Transverse colon (tissue), 4 donors: ENCODE data around the gene GRIP1. TPM values are rescaled to one million over a fixed set of nuclear protein-coding genes. Genes with fewer than 3 reads are reported as not detected.

ENCODE experiments used
- DNase-seq: peaks from one replicate; pipeline ENCODE4 v3.0.0-alpha.2; 2019
- H3K27ac ChIP-seq, 4 donors: fragments of 200-600 bp; sonication (generic); 2 replicates each; pipeline ENCODE4 v1.5.1; 2016 to 2018; ENCODE audit warnings: inconsistent platforms in 4 of 4
- H3K27me3 ChIP-seq: fragments of 200-600 bp; sonication (generic); 2 replicates; pipeline ENCODE4 v1.5.1; 2017; ENCODE audit warnings: inconsistent platforms
- H3K36me3 ChIP-seq, 4 donors: fragments of 200-600 bp; sonication (generic); 2 replicates each; pipeline ENCODE4 v1.5.1; 2017 to 2019; ENCODE audit warnings: inconsistent platforms in 4 of 4
- H3K4me1 ChIP-seq, 4 donors: fragments of 200-600 bp; sonication (generic); 2 replicates each; pipeline ENCODE4 v1.5.1; 2017 to 2020; ENCODE audit warnings: inconsistent platforms in 4 of 4
- H3K4me3 ChIP-seq, 4 donors: fragments of 200-600 bp; sonication (generic); 1 replicate in 1 of 4; 2 replicates in 3 of 4; pipeline versions ENCODE4 v1.5.1 to v1.6.1; 2017 to 2019; ENCODE audit warnings: inconsistent platforms in 4 of 4
- H3K9me3 ChIP-seq, 2 donors: fragments of 200-600 bp; sonication (generic); 2 replicates each; pipeline ENCODE4 v1.5.1; 2017 to 2019; ENCODE audit warnings: inconsistent platforms in 2 of 2
- EP300 ChIP-seq: sonication (generic); formaldehyde crosslinking; IDR thresholded peaks from one replicate; pipeline ENCODE4 v1.6.1; 2017; ENCODE audit warnings: antibody characterized with exemption, low read depth
- POLR2A ChIP-seq: fragments of 450-650 bp; IDR thresholded peaks from one replicate; pipeline ENCODE4 v1.6.1; 2016; ENCODE audit warnings: antibody characterized with exemption, mild to moderate bottlenecking, moderate library complexity
- POLR2AphosphoS5 ChIP-seq, 3 donors: sonication (generic); formaldehyde crosslinking; IDR thresholded peaks; one replicate each; pipeline ENCODE4 v1.6.1; 2016; ENCODE audit warnings: antibody characterized with exemption in 3 of 3
- WGBS, 2 donors: methylation state at CpG; one replicate each; pipeline ENCODE4 v1.1.5; 2018; ENCODE audit warnings: low coverage in 1 of 2; 5-methylcytosine and 5-hydroxymethylcytosine counted together
- in situ Hi-C, 4 donors: fragments of 200-750 bp; cut with MboI; loops; one replicate each; pipeline versions ENCODE4 v1.15.0 to v1.15.1; 2017; ENCODE audit warnings: low sequenced_read_pairs in 3 of 4, low pct_ligation_motif_present in 1 of 4, low pct_unique_long_range_greater_than_20kb in 1 of 4
- intact Hi-C: fragments of 100-400 bp; cut with DNase I; formaldehyde crosslinking; loops from one replicate; pipeline ENCODE4 v1.15.1; 2023; ENCODE audit warnings: low total_unique reads
- total RNA-seq, 4 donors: library from RNA; depleted of rRNA; stranded (reverse); fragments of >200 nt; gene quantifications; one replicate each; pipeline ENCODE4 v1.1.0, GENCODE V29; 2016
- TF ChIP-seq, protein P1 (sequence below), 5 experiments: fragments of 200-600 bp in 3 of 5; fragments of 450-650 bp in 2 of 5; sonication (generic) in 3 of 5; IDR thresholded peaks; 1 replicate in 2 of 5; 2 replicates in 3 of 5; pipeline ENCODE4 v1.5.1; 2016 to 2017; ENCODE audit warnings: antibody characterized with exemption in 5 of 5, inconsistent platforms in 3 of 5, mild to moderate bottlenecking in 2 of 5, moderate library complexity in 1 of 5

The GRIP1 gene
- total RNA-seq, 4 donors from 2014 or later, result 4.4 to 9.0 (median 8.2) TPM

DNA sequence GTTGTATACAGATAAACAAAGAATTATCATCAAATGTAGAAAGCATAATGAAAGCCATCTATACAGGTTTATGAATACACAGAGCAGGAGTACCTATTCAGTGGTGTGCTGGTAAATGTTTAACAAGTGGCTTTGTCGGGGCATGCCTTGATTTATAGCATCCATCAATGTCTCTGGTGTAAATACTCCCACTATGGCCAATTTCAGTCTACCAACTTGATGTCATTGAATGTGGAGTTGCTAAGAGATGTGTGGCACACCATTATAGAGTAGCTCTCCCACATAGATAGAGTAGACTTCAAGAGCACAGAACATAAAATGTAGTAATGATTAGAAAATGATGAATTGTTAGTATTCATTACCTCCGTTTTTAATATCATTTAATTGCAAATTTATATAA is 9.3 kb downstream of the GRIP1 start:
- Histone ChIP-seq H3K4me3 (no peak overlapping the region), H3K27ac (no peak overlapping the region), H3K4me1 (no peaks in the 10 kb centered on the region), H3K9me3 (no peaks in the 10 kb centered on the region), H3K36me3 (no peaks in the 10 kb centered on the region), H3K27me3 (no peaks in the 10 kb centered on the region)
- intact Hi-C loops (no loop called here), in situ Hi-C loops (no loop called here)
- 63 to 91% methylated on average over 1 to 2 of the region's 2 CpGs for WGBS, 2 donors
- no peak for DNase-seq
- TF ChIP-seq, protein P1, sequence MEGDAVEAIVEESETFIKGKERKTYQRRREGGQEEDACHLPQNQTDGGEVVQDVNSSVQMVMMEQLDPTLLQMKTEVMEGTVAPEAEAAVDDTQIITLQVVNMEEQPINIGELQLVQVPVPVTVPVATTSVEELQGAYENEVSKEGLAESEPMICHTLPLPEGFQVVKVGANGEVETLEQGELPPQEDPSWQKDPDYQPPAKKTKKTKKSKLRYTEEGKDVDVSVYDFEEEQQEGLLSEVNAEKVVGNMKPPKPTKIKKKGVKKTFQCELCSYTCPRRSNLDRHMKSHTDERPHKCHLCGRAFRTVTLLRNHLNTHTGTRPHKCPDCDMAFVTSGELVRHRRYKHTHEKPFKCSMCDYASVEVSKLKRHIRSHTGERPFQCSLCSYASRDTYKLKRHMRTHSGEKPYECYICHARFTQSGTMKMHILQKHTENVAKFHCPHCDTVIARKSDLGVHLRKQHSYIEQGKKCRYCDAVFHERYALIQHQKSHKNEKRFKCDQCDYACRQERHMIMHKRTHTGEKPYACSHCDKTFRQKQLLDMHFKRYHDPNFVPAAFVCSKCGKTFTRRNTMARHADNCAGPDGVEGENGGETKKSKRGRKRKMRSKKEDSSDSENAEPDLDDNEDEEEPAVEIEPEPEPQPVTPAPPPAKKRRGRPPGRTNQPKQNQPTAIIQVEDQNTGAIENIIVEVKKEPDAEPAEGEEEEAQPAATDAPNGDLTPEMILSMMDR (IDR thresholded peaks at IDR 0.05), result no peak
- no peak for TF ChIP-seq EP300
- no peak for TF ChIP-seq POLR2A
- no peak for TF ChIP-seq POLR2AphosphoS5 (IDR thresholded peaks at IDR 0.05)

DNA sequence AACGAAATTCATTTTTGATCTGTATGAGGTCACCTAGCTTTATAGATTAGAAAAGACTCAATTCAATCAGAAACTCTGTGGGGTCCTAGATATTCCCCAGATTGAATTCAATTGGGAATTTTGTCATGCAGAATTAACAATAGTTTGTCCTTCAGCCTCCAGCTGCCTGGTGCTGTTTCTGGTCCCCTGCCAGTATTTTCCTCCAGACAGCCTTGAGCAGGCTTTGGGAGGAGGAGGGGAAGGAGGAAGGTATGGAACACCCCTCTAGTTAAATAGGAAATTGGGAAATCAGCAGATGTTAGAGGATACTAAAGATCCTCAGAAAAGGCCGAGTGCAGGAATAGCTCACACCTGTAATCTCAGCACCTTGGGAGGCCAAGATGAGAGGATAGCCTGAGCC is 10.6 kb downstream of the GRIP1 start:
- no peak for DNase-seq
- in situ Hi-C loops, result no loop called here

DNA sequence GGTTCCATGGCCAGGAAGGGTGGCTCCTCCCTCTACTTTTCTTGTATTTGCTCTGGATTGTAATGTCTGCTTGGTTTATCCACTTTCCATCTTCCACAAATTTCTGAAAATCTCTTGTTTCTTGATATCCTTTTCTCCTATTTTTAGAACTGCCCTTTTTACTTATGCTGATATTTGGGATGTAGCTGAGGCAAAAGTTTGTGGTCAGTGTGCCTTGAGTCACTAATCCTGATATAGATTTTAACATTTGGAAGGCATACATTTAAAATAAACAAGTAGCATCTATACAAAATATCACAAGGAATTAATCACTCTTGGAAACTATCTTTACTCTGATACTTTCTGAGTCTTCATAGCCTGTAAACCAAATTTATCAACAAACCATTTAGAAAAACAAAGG is 11.0 kb downstream of the GRIP1 start:
- no peak for TF ChIP-seq POLR2AphosphoS5 (IDR thresholded peaks at IDR 0.05)
- TF ChIP-seq EP300, result no peak
- TF ChIP-seq, protein P1 (IDR thresholded peaks at IDR 0.05), result no peak
- no peak for TF ChIP-seq POLR2A
- in situ Hi-C loops, result no loop called here

More for the DNA sequence above, 10.6 kb downstream of the GRIP1 start:
- no peaks in the 10 kb centered on the region for H3K9me3 ChIP-seq
- TF ChIP-seq POLR2AphosphoS5 (IDR thresholded peaks at IDR 0.05) (no peak), EP300 (no peak), POLR2A (no peak)
- TF ChIP-seq, protein P1 (IDR thresholded peaks at IDR 0.05), result no peak
- no peak overlapping the region for H3K4me3 ChIP-seq
- 43 to 64% methylated on average over 2 of the region's 2 CpGs for WGBS, 2 donors
- H3K4me1 ChIP-seq, result peaks cover 0 to 3% (median 0%) of the 10 kb centered on the region in 4 donors
- no peak overlapping the region for H3K27ac ChIP-seq
- H3K36me3 ChIP-seq, result no peaks in the 10 kb centered on the region
- intact Hi-C loops, result no loop called here
- no peaks in the 10 kb centered on the region for H3K27me3 ChIP-seq

DNA sequence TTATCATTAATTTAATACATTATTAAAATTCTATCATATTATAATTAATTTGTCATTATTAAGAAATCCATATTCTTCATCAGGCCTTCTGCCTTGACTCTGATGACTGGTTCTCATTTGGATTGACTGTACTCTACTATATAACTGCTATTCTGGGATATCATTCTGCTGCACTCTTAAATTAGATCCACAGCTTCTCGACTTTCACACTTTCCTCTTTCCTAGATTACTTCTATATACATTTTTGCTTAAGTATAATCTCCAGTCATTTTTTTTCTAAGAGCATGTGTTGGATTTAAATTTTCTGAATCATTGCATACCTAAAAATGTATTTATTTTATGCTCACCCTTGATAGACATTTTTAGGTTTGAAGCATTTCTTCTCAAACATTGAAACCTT is 12.4 kb downstream of the GRIP1 start:
- Histone ChIP-seq H3K4me1 (peaks cover 0 to 8% (median 0%) of the 10 kb centered on the region in 4 donors), H3K27me3 (no peaks in the 10 kb centered on the region), H3K36me3 (no peaks in the 10 kb centered on the region), H3K4me3 (no peak overlapping the region), H3K9me3 (no peaks in the 10 kb centered on the region), H3K27ac (no peak overlapping the region)
- no peak for DNase-seq
- intact Hi-C loops, result no loop called here
- WGBS, 2 donors, result 91% methylated on average over 1 of the region's 1 CpG
- TF ChIP-seq EP300 (no peak), POLR2AphosphoS5 (IDR thresholded peaks at IDR 0.05) (no peak), POLR2A (no peak)
- TF ChIP-seq, protein P1 (IDR thresholded peaks at IDR 0.05), result no peak
- in situ Hi-C loops, result no loop called here

More for the DNA sequence above, 11.0 kb downstream of the GRIP1 start:
- no peak overlapping the region for H3K4me3 ChIP-seq
- H3K27me3 ChIP-seq, result no peaks in the 10 kb centered on the region
- DNase-seq, result no peak
- no peaks in the 10 kb centered on the region for H3K36me3 ChIP-seq
- intact Hi-C loops, result no loop called here
- no peaks in the 10 kb centered on the region for H3K9me3 ChIP-seq
- peaks cover 0 to 3% (median 0%) of the 10 kb centered on the region in 4 donors for H3K4me1 ChIP-seq
- no peak overlapping the region for H3K27ac ChIP-seq
